ENCODE results near the gene OR7C1.
"Not testable (repeated sequence)": the region's sequence is repeated elsewhere in the genome, so short reads cannot be mapped to it uniquely, and the experiment has no call there.

DNA sequence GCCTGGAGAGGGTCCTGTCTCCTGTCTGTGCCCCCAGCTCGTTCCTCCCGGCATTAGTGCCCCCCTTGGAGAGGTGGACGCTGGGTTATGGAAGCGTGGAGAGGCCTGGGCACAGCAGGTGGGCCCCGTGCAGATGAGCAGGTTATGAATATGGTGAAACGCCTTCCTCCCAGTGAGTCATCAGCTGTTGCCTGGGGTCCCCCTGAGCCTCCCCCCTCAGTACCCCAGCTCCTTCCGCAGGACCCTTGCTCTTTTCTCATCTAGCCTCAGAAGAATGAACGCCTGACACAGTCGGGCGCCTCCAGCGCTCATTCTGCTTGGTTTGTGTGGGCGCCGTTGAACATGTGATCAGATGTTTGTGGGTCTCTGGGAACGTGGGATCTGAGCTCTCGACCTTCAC is 69.1 kb downstream of the OR7C1 start:
- TF ChIP-seq, protein P1, sequence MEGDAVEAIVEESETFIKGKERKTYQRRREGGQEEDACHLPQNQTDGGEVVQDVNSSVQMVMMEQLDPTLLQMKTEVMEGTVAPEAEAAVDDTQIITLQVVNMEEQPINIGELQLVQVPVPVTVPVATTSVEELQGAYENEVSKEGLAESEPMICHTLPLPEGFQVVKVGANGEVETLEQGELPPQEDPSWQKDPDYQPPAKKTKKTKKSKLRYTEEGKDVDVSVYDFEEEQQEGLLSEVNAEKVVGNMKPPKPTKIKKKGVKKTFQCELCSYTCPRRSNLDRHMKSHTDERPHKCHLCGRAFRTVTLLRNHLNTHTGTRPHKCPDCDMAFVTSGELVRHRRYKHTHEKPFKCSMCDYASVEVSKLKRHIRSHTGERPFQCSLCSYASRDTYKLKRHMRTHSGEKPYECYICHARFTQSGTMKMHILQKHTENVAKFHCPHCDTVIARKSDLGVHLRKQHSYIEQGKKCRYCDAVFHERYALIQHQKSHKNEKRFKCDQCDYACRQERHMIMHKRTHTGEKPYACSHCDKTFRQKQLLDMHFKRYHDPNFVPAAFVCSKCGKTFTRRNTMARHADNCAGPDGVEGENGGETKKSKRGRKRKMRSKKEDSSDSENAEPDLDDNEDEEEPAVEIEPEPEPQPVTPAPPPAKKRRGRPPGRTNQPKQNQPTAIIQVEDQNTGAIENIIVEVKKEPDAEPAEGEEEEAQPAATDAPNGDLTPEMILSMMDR (IDR thresholded peaks at IDR 0.05; ENCODE audit: low read length), result not testable (repeated sequence)
- TF ChIP-seq EZH2 (IDR thresholded peaks at IDR 0.05; ENCODE audit: borderline replicate concordance, low read length), result not testable (repeated sequence)

Data from OCI-LY1 (cell line).